HepG2 (cell line): ENCODE data around the gene CDC37L1. TPM values are rescaled to one million over a fixed set of nuclear protein-coding genes. Genes with fewer than 3 reads are reported as not detected.

Experiments
- ATAC-seq: fragments of 200-7000 bp; cut with Tn5 transposase; 3 replicates; pipeline ENCODE4 v1.9.1; 2020; ENCODE audit warnings: mild to moderate bottlenecking, moderate library complexity
- BruUV-seq: library from RNA; stranded (reverse); fragments of 400-500 nt; replicated peaks from 2 replicates; lab custom pipeline; 2021; lab: Mats Ljungman, UMichigan
- CTCF ChIA-PET: fragments of 300-600 bp; formaldehyde crosslinking; extraction: SDS; loops from one replicate; lab custom pipeline; 2021; ENCODE audit warnings: low total read pairs, inconsistent platforms, low intra/inter-chr PET ratio; lab: Yijun Ruan, JAX
- POLR2A ChIA-PET: fragments of 350-600 bp; sonication (Branson Sonifier 250); formaldehyde crosslinking; loops from one replicate; lab custom pipeline; 2020; ENCODE audit warnings: antibody characterized with exemption, inconsistent platforms; lab: Yijun Ruan, JAX
- DNase-seq: peaks from one replicate; pipeline ENCODE4 v3.0.0-alpha.2; 2015; ENCODE audit warnings: low spot score
- FAIRE-seq: peaks from 3 replicates; lab custom pipeline; 2011; peaks lifted over from hg19 to GRCh38; lab: Jason Lieb, UNC
- H2AFZ ChIP-seq: one replicate; pipeline ENCODE4 v1.6.1; 2011; ENCODE audit warnings: low read length, inconsistent platforms
- H3K27ac ChIP-seq: fragments of 300-600 bp; 3 replicates; pipeline ENCODE4 v1.8.0; 2011; ENCODE audit warnings: mixed run types, mild to moderate bottlenecking, mixed read lengths, low read length, inconsistent platforms; ENCODE audit not compliant: insufficient read depth; ENCODE audit errors: extremely low read length
- H3K27me3 ChIP-seq, 2 experiments: fragments of 200-600 bp in 1 of 2; 2 replicates in 1 of 2; 3 replicates in 1 of 2; pipeline versions ENCODE4 v1.6.0 to v1.8.0; 2011; ENCODE audit warnings: low read length in 2 of 2, mild to moderate bottlenecking in 2 of 2, moderate library complexity in 2 of 2, inconsistent platforms in 1 of 2; ENCODE audit not compliant: insufficient read depth in 2 of 2, control insufficient read depth in 1 of 2
- H3K36me3 ChIP-seq, 2 experiments: fragments of 200-600 bp in 1 of 2; replicated peaks in 1 of 2; 2 replicates in 1 of 2; 3 replicates in 1 of 2; pipeline versions ENCODE4 v1.5.1 to v1.8.0; 2011; ENCODE audit warnings: low read length in 2 of 2, inconsistent platforms in 1 of 2; ENCODE audit not compliant: insufficient read depth in 2 of 2, control insufficient read depth in 1 of 2
- H3K4me1 ChIP-seq: 2 replicates; pipeline ENCODE4 v1.5.1; 2012; ENCODE audit warnings: low read length, inconsistent platforms; ENCODE audit not compliant: insufficient read depth
- H3K4me2 ChIP-seq: 2 replicates; pipeline ENCODE4 v1.6.0; 2011; ENCODE audit warnings: low read depth, low read length, inconsistent platforms
- H3K4me3 ChIP-seq, 3 experiments: fragments of 200-600 bp in 1 of 3; sonication (generic), shearing (Covaris generic) in 1 of 3; replicated peaks in 1 of 3; 2 replicates each; pipeline ENCODE4 v1.5.1; 2011 to 2016; ENCODE audit warnings: low read length in 3 of 3, inconsistent platforms in 2 of 3, low read depth in 2 of 3, mild to moderate bottlenecking in 2 of 3, control low read depth in 1 of 3, mixed read lengths in 1 of 3; ENCODE audit not compliant: insufficient read depth in 1 of 3
- H3K79me2 ChIP-seq: one replicate; pipeline ENCODE4 v1.6.1; 2011; ENCODE audit warnings: low read length, inconsistent platforms; ENCODE audit not compliant: insufficient read depth
- H3K9ac ChIP-seq: 2 replicates; pipeline ENCODE4 v1.6.0; 2011; ENCODE audit warnings: mild to moderate bottlenecking, low read depth, low read length, inconsistent platforms; ENCODE audit not compliant: insufficient read depth
- H3K9me3 ChIP-seq: 2 replicates; pipeline ENCODE4 v1.5.1; 2012; ENCODE audit warnings: mild to moderate bottlenecking, low read length
- H4K20me1 ChIP-seq: 2 replicates; pipeline ENCODE4 v1.6.0; 2011; ENCODE audit warnings: inconsistent platforms, mild to moderate bottlenecking, low read length, moderate library complexity; ENCODE audit not compliant: insufficient read depth
- BATF2 ChIP-seq: sonication (generic); formaldehyde crosslinking; IDR thresholded peaks from 2 replicates; pipeline ENCODE4 v1.8.0; 2022; ENCODE audit warnings: mild to moderate bottlenecking, missing genetic modification reagents, moderate library complexity
- BRCA1 ChIP-seq: sonication (generic); formaldehyde crosslinking; IDR thresholded peaks from 2 replicates; pipeline ENCODE4 v1.4.0; 2020; ENCODE audit warnings: missing genetic modification reagents
- CREM ChIP-seq, 2 experiments: sonication (generic) in 1 of 2; formaldehyde crosslinking in 1 of 2; IDR thresholded peaks; 2 replicates each; pipeline versions ENCODE4 v1.4.0 to v1.6.1; 2016 to 2020; ENCODE audit warnings: antibody characterized with exemption in 1 of 2, mild to moderate bottlenecking in 1 of 2, missing genetic modification reagents in 1 of 2
- DDIT3 ChIP-seq: sonication (generic); formaldehyde crosslinking; IDR thresholded peaks from 2 replicates; pipeline ENCODE4 v1.4.0; 2020; ENCODE audit warnings: mild to moderate bottlenecking, missing genetic modification reagents
- ELF3 ChIP-seq: IDR thresholded peaks from 2 replicates; pipeline ENCODE4 v1.6.1; 2016; ENCODE audit warnings: missing genetic modification reagents, missing compliant biosample characterization
- FOXJ3 ChIP-seq: sonication (generic); formaldehyde crosslinking; IDR thresholded peaks from 2 replicates; pipeline ENCODE4 v1.4.0; 2020; ENCODE audit warnings: missing genetic modification reagents, mild to moderate bottlenecking, borderline replicate concordance
- HHEX ChIP-seq: IDR thresholded peaks from 2 replicates; pipeline ENCODE4 v1.6.1; 2016; ENCODE audit warnings: control low read depth
- IRX3 ChIP-seq: sonication (generic); formaldehyde crosslinking; IDR thresholded peaks from 2 replicates; pipeline ENCODE4 v1.8.1; 2023; ENCODE audit warnings: mild to moderate bottlenecking, low read depth, missing genetic modification reagents, borderline replicate concordance
- NR2F2 ChIP-seq: IDR thresholded peaks from 2 replicates; pipeline ENCODE4 v1.6.1; 2012; ENCODE audit warnings: low read depth, inconsistent platforms, borderline replicate concordance
- PLSCR1 ChIP-seq: sonication (generic); formaldehyde crosslinking; IDR thresholded peaks from 2 replicates; pipeline ENCODE4 v1.5.0; 2020; ENCODE audit warnings: missing genetic modification reagents, mild to moderate bottlenecking, borderline replicate concordance
- PRDM10 ChIP-seq: sonication (generic); formaldehyde crosslinking; IDR thresholded peaks from 2 replicates; pipeline ENCODE4 v1.4.0; 2020; ENCODE audit warnings: low read depth, missing genetic modification reagents
- RXRA ChIP-seq: sonication (generic); formaldehyde crosslinking; IDR thresholded peaks from 2 replicates; pipeline ENCODE4 v1.5.1; 2020; ENCODE audit warnings: missing genetic modification reagents
- TARDBP ChIP-seq: sonication (generic); formaldehyde crosslinking; IDR thresholded peaks from 2 replicates; pipeline ENCODE4 v1.8.0; 2022; ENCODE audit warnings: mild to moderate bottlenecking, missing genetic modification reagents
- ZBTB26 ChIP-seq: IDR thresholded peaks from 2 replicates; pipeline ENCODE4 v1.6.1; 2016; ENCODE audit warnings: missing compliant biosample characterization, missing genetic modification reagents, borderline replicate concordance
- ZNF225 ChIP-seq: sonication (generic); formaldehyde crosslinking; IDR thresholded peaks from 2 replicates; pipeline ENCODE4 v1.4.0; 2020; ENCODE audit warnings: mild to moderate bottlenecking, missing genetic modification reagents
- ZNF644 ChIP-seq: IDR thresholded peaks from 2 replicates; pipeline ENCODE4 v1.6.1; 2016; ENCODE audit warnings: low read depth
- ZNF674 ChIP-seq: sonication (generic); formaldehyde crosslinking; IDR thresholded peaks from 2 replicates; pipeline ENCODE4 v1.5.0; 2020; ENCODE audit warnings: low read depth, mild to moderate bottlenecking, missing genetic modification reagents
- WGBS: methylation state at CpG from one replicate; pipeline ENCODE4 v1.1.6; 2017; ENCODE audit warnings: low lambda C conversion rate; 5-methylcytosine and 5-hydroxymethylcytosine counted together
- in situ Hi-C: cut with HindIII; loops from 2 replicates; pipeline ENCODE4 v1.10.0; 2017; ENCODE audit warnings: low pct_unique_long_range_greater_than_20kb; ENCODE audit not compliant: extremely low pct_ligation_motif_present
- intact Hi-C: fragments of 100-400 bp; cut with micrococcal nuclease; formaldehyde crosslinking; loops from one replicate; pipeline ENCODE4 v1.10.0; 2022; ENCODE audit not compliant: unreplicated experiment
- polyA plus RNA-seq, 8 experiments: library from polyadenylated mRNA; depleted of rRNA in 3 of 8; stranded (reverse) in 7 of 8; unstranded in 1 of 8; fragments of >200 nt; fragmentation: Illumina TruSeq in 4 of 8; extraction: Trizol in 4 of 8; gene quantifications; 2 replicates each; pipeline versions ENCODE4 v1.2.1 to v1.2.3, GENCODE V29; 2011 to 2016; ENCODE audit warnings: low read depth in 4 of 8, missing spikeins in 1 of 8, mixed read lengths in 1 of 8; ENCODE audit not compliant: insufficient read depth in 1 of 8
- total RNA-seq, 5 experiments: library from RNA; depleted of rRNA; stranded (reverse); fragments of >200 nt; fragmentation: Illumina TruSeq; extraction: Trizol; gene quantifications; 2 replicates each; pipeline ENCODE4 v1.2.3, GENCODE V29; 2016; ENCODE audit warnings: low read depth in 1 of 5

CDC37L1 gene
- total and polyA plus RNA-seq, 2 of the 13 experiments (the other 11 are each of a cell fraction or from before 2014, with no cell fraction given) = 5.5 to 17.0 TPM

- POLR2A ChIA-PET = no interaction called here
- ATAC-seq (no peak), FAIRE-seq (no peak), DNase-seq (no peak)
- CTCF ChIA-PET = no interaction called here
- intact Hi-C loops = no loop called here
- in situ Hi-C loops = no loop called here
- WGBS = over 99% methylated on average over 7 of the region's 7 CpGs
- no peaks in the 10 kb centered on the region for H3K27me3 ChIP-seq
- H3K9ac ChIP-seq = no peak overlapping the region
- BruUV-seq = no TSS peak
- H3K27ac ChIP-seq = no peak overlapping the region
- H3K9me3 ChIP-seq = no peaks in the 10 kb centered on the region
- H3K4me3 ChIP-seq = no peak overlapping the region
- H3K79me2 ChIP-seq = peaks cover 56% of the 10 kb centered on the region
- TF ChIP-seq HHEX (CRISPR knock-in tag) (no peak), DDIT3 (CRISPR knock-in tag) (no peak), ZBTB26 (no peak), IRX3 (CRISPR knock-in tag) (no peak), ELF3 (CRISPR knock-in tag) (no peak), PLSCR1 (CRISPR knock-in tag) (no peak), BATF2 (CRISPR knock-in tag) (no peak), NR2F2 (no peak), PRDM10 (CRISPR knock-in tag) (no peak), TARDBP (no peak), ZNF225 (CRISPR knock-in tag) (no peak), RXRA (no peak), CREM (IDR thresholded peaks at IDR 0.05) (no peak), CREM (CRISPR knock-in tag; IDR thresholded peaks at IDR 0.05) (no peak), FOXJ3 (CRISPR knock-in tag) (no peak), ZNF674 (CRISPR knock-in tag) (no peak), ZNF644 (CRISPR knock-in tag) (no peak), BRCA1 (no peak)
- peaks cover 33% of the 10 kb centered on the region for H4K20me1 ChIP-seq
- peaks cover 11% of the 10 kb centered on the region; the same call in 1 of the 2 replicates for H3K4me1 ChIP-seq
- peaks cover 5 to 55% of the 10 kb centered on the region in 2 experiments for H3K36me3 ChIP-seq
- no peak overlapping the region for H2AFZ ChIP-seq
- H3K4me2 ChIP-seq = no peak overlapping the region
These were observed 46.5 kb downstream of the CDC37L1 start for GRCh38 chr9:4725706-4726442.
